Measurements from ENCODE around the gene TSPAN16. TPM values are rescaled to one million over a fixed set of nuclear protein-coding genes. Genes with fewer than 3 reads are reported as not detected.

TSPAN16 gene
- total and polyA plus RNA-seq, 2 of the 13 experiments (the other 11 are each of a cell fraction or from before 2014, with no cell fraction given): not detected

GRCh38 chr19:11293433-11294389 lies 2.2 kb upstream of the TSPAN16 start (continued):
- no peak; the same call in 1 of the 2 replicates for TF ChIP-seq CSRNP1 (CRISPR knock-in tag; IDR thresholded peaks at IDR 0.05)
- TF ChIP-seq MED1 (CRISPR knock-in tag; IDR thresholded peaks at IDR 0.05): peak; percentile 57
- TF ChIP-seq SMARCE1 (IDR thresholded peaks at IDR 0.05; ENCODE audit: borderline replicate concordance): no peak
- TF ChIP-seq MAZ (IDR thresholded peaks at IDR 0.05; ENCODE audit: borderline replicate concordance, low read depth, low read length): peak; percentile 30; the same call in 1 of the 2 replicates
- peak; percentile 84 for TF ChIP-seq MAZ (CRISPR knock-in tag; IDR thresholded peaks at IDR 0.05; ENCODE audit: low read depth)
- no peak for TF ChIP-seq ZNF607 (CRISPR knock-in tag; IDR thresholded peaks at IDR 0.05; ENCODE audit: borderline replicate concordance)
- no peak for TF ChIP-seq GPBP1L1 (CRISPR knock-in tag; IDR thresholded peaks at IDR 0.05)
- TF ChIP-seq, protein P1, sequence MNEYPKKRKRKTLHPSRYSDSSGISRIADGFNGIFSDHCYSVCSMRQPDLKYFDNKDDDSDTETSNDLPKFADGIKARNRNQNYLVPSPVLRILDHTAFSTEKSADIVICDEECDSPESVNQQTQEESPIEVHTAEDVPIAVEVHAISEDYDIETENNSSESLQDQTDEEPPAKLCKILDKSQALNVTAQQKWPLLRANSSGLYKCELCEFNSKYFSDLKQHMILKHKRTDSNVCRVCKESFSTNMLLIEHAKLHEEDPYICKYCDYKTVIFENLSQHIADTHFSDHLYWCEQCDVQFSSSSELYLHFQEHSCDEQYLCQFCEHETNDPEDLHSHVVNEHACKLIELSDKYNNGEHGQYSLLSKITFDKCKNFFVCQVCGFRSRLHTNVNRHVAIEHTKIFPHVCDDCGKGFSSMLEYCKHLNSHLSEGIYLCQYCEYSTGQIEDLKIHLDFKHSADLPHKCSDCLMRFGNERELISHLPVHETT (CRISPR knock-in tag; conservative IDR thresholded peaks at IDR 0.05): no peak
- TF ChIP-seq NCOA2 (CRISPR knock-in tag; IDR thresholded peaks at IDR 0.05): peak; percentile 33; the same call in 1 of the 2 replicates
- TF ChIP-seq, protein P2, sequence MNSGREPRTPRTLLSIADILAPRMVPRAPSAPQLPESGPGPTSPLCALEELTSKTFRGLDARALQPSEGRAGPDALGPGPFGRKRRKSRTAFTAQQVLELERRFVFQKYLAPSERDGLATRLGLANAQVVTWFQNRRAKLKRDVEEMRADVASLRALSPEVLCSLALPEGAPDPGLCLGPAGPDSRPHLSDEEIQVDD (CRISPR knock-in tag; IDR thresholded peaks at IDR 0.05; ENCODE audit: borderline replicate concordance): no peak
- no peak for TF ChIP-seq BHLHE40 (IDR thresholded peaks at IDR 0.05; ENCODE audit: low read length)
- TF ChIP-seq CERS6 (CRISPR knock-in tag; IDR thresholded peaks at IDR 0.05): no peak
- TF ChIP-seq GZF1 (CRISPR knock-in tag; IDR thresholded peaks at IDR 0.05): no peak
- no peak for TF ChIP-seq ZNF431 (CRISPR knock-in tag; IDR thresholded peaks at IDR 0.05; ENCODE audit: borderline replicate concordance, low read depth)
- TF ChIP-seq NR3C1 (CRISPR knock-in tag; IDR thresholded peaks at IDR 0.05): no peak
- TF ChIP-seq ZNF121 (CRISPR knock-in tag; IDR thresholded peaks at IDR 0.05): no peak; the same call in 1 of the 2 replicates
- no peak for TF ChIP-seq RNF2 (conservative IDR thresholded peaks at IDR 0.05; ENCODE audit: low read depth)
- TF ChIP-seq, protein P3, sequence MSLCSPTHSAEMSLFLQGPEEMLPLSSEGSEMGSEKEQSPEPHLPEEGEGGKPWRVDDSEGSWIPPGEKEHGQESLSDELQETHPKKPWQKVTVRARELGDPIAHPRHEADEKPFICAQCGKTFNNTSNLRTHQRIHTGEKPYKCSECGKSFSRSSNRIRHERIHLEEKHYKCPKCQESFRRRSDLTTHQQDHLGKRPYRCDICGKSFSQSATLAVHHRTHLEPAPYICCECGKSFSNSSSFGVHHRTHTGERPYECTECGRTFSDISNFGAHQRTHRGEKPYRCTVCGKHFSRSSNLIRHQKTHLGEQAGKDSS (CRISPR knock-in tag; IDR thresholded peaks at IDR 0.05; ENCODE audit: borderline replicate concordance, low read depth): no peak
- TF ChIP-seq THAP8 (CRISPR knock-in tag; IDR thresholded peaks at IDR 0.05; ENCODE audit: borderline replicate concordance): no peak
- TF ChIP-seq MTA1 (CRISPR knock-in tag; IDR thresholded peaks at IDR 0.05; ENCODE audit: borderline replicate concordance): peak; percentile 50; the same call in 1 of the 2 replicates
